ENCODE measurements around the gene TJP1.
"Not testable (repeated sequence)": the region's sequence is repeated elsewhere in the genome, so short reads cannot be mapped to it uniquely, and the experiment has no call there.

Gene TJP1

GRCh38 chr15:29838352-29839010 is 16.2 kb upstream of the TJP1 start:
- no peak for DNase-seq

GRCh38 chr15:29835301-29835700 is 13.0 kb upstream of the TJP1 start:
- DNase-seq, result no peak

DNA sequence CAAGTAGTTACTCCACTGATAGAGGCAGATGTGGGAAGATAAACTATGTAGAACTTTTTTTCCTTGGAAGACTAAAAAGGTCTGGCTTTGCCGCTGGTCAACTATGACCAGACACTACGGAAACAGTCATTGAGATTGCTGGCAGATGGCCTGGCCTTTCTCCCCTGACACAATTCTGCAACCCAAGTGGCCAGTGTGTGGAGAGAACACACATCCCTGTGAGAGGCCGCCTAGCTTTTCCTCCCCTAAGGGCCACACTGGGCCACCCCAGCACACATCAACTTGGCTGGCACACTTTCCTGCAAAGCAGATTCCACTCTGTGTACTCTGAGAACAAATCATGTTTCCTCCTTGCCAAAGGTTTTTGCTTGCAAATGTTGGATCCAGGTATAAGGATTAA is 10.4 kb upstream of the TJP1 start:
- DNase-seq, result no peak

DNA sequence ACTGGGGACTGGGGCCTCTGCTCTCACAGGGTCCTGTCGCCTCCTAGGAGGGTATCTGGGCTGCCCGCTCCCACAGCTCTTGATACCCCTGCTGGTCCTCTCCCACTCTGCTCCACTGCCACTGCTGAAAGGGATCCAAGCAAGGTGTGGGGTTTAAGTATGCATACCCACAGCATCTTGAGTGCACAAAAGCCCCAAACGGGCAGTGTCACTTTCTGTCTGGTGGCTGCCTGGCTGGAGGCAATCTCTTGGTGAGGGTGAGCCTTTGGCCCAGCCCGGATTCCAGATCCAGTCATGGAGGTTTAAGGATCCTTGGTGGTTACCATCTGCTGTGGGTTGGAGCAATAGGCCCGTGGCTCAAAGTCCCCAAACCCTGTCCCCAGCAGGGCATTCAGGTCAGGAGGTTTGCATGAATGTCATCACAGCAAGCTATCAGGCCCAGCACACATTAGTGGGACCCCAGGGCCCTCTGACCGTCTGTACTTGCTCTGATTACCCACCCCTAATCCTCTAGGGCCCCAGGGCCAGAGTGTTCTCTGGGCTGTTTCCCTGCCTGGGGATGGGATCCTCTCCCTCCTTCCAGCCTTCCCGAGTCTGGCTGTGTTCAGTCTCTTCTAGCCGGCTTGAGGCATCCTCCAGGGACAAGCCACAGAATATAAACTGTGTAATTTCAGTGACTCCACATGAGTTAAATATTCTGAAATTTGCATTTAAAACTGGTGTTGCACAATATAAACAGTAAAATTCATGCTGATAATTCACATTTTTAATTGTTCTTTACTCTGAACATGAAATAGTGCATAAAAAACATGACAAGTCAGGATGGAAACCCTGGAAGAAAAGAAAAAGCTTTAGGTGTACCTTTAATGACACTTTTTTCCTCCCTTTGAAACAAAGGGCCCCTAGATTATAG is 4.9 kb upstream of the TJP1 start:
- DNase-seq, result no peak

DNA sequence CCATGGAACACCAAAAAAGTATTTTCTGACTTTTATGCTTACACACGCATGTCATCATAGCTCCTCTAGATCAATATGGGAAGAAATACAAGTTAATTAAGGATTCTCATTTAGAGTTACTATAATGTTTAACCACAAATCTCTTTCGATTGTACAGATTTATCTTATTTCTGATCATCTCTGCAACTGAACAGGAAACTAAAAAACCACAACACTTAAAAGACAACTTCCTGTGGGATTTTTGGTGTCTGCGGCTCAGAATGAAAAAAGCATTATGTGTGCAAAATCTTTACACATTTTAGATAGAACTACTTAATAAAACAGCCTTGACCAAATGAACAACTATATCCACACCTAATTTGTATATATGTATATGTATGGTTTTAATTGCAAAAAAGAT is 3.0 kb upstream of the TJP1 start:
- DNase-seq, result no peak

GRCh38 chr15:29822684-29823459 is 604 bp upstream of the TJP1 start:
- peak; percentile 9 to 16 for DNase-seq

- DNase-seq, result peak; percentile 1 to 20
Observed at GRCh38 chr15:29821416-29822099, 710 bp downstream of the TJP1 start.

DNA sequence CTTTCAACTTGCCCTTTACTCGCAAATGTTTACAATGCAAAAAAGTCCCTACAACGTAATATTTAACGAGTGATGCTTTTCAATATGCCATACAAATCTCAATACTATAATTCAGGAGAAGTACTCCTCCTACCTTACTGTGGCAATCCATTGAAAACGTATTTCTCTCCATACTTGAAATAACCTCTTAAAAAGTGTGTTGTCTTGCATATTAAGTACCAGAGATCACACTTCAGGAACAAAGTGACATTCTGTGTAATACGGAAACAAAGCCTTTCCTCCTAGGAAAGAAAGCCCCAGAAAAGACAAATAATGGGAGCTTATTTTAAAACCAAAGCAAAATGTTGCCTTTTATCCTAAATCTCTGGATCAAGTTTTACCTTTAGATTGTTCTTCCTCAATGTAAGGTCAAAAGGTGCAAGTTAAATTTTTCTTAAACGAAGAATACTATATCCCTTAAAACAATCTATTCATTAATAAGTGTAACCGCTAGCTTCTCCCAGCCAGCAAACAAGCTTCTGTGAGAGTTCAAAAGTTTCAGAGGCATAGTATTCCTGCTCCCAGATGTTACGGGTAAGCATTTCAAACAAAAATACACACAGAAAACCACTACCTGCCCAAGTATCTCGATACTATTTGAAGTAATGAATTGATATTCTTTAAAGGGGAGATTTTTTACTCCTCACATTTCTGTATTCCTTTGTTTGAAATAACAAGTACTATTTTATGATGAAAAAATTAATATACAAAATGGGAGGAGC is 1.7 kb downstream of the TJP1 start:
- DNase-seq, result no peak

GRCh38 chr15:29819979-29820378 is 2.3 kb downstream of the TJP1 start:
- DNase-seq, result no peak

- no peak for DNase-seq
Observed at GRCh38 chr15:29818141-29818540, 4.1 kb downstream of the TJP1 start.

DNA sequence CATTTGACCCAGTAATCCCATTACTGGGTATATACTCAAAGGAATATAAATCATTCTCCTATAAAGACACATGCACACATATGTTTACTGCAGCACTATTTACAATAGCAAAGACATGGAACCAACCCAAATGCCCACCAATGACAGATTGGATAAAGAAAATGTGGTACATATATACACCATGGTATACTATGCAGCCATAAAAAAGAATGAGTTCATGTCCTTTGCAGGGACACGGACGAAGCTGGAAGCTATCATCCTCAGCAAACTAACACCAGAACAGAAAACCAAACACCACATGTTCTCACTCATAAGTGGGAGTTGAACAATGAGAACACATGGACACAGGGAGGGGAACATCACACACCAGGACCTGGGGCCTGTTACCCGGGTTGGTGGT is 4.8 kb downstream of the TJP1 start:
- DNase-seq, result not testable (repeated sequence)

GRCh38 chr15:29815000-29815710 is 7.1 kb downstream of the TJP1 start:
- no peak for DNase-seq

GRCh38 chr15:29813009-29813408 is 9.3 kb downstream of the TJP1 start:
- no peak for DNase-seq

GRCh38 chr15:29812384-29812694 is 9.9 kb downstream of the TJP1 start:
- no peak for DNase-seq

DNA sequence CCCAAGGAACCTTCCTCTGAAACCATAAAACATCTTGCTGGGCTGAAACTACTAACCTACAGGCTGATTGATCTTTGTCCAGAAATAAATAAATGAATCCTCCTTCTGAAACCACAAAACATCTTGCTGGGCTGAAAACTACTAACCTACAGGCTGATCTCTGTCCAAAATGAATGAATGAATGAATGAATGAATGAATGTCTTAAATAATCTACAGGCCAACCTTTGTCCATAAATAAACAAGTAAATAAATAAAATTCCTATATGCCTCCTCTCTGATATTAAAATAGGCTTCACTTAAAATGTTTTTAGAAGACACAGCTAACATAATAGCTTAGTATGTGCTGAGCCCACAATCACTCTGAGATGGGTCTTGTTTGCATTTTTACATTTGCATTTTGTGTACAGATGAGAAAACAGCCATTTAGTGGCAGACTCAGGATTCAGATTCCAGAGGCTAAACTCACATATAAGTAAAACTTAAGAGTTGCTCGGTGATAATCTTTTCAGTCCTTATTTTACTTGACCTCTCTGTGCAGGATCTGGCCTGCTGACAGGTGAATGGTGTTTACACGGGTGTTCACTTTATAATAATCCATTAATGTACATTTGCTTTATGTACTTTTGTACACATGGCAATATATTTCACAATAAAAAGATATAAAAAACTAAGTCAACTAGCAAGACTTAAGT is 10.4 kb downstream of the TJP1 start:
- DNase-seq, result no peak

DNA sequence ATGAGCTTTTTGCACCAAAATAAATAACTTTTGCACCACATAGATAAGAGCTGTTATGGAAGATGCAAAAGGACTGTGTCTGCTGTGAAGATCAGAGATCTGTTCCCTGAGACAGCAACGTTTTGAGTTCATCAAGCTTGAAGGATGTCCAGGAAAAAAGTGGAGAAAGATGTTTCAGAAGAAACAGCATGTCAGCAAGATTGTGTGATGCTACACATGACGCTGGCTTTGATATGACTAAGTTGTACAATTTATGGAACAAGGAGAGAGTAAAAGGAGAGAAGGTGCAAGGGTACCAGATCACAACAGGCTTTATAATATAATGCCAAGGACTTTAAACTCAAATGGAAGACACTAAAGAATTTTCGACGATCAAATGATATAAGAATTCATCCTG is 16.6 kb downstream of the TJP1 start:
- no peak for DNase-seq

DNA sequence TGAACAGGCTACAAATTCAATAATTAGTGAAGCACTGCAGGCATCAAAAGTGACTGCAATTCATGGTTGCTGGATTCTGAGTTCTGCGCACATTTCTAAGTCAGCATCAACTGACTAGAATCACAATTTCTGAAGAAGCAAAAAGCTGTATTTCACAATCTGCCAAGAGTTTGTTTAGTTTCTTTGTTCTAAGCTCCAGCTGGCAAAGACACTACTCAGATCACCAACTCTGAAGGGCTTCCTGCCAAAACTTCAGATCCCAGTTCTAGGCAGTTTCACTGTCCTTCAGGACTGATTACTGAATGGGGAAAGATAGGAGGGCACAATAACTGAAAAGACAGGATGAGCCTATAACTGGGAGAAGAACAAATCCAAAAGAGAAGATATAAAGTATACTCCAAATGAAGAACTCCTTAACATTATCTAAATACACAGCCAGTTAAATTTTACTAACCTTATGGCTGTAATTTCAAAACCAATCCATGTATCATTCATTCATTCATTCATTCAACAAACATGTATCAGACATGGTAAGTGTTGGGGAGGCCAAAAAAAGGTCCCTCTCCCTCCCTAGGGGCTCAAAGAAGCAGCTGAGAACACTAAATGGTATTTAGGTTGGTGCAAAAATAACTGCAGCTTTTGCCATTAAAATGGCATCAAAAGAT is 17.1 kb downstream of the TJP1 start:
- no peak for DNase-seq

DNA sequence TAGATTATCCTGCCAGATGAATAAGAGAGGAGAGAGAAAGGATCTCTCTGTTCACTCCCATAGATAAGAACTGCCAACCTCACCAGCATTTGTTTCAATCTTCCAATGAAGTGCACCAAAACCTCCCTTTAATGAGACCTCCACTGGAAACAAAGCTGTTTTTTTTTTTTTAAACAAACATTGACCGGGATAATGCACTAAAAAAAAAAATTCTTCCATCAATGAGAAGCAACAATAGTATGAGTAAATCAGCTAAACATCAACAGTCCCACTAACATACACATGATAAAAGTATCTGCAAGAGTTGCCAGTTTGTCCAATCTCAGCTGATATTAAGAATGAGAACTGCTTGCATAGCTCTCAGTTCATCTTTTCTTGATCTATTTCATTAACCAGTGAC is 19.9 kb downstream of the TJP1 start:
- no peak for DNase-seq

- no peak for DNase-seq
Observed at GRCh38 chr15:29800491-29801366, 21.5 kb downstream of the TJP1 start.

Data from NCI-H1930 (cell line).